Amniotic epithelial cell (primary cell): Measurements from ENCODE around the gene SVIL.
"Not testable (repeated sequence)": the region's sequence is repeated elsewhere in the genome, so short reads cannot be mapped to it uniquely, and the experiment has no call there.

Source experiments
- DNase-seq: peaks from one replicate; pipeline ENCODE4 v3.0.0-alpha.2; 2010; ENCODE audit warnings: low read depth

The SVIL gene

DNA sequence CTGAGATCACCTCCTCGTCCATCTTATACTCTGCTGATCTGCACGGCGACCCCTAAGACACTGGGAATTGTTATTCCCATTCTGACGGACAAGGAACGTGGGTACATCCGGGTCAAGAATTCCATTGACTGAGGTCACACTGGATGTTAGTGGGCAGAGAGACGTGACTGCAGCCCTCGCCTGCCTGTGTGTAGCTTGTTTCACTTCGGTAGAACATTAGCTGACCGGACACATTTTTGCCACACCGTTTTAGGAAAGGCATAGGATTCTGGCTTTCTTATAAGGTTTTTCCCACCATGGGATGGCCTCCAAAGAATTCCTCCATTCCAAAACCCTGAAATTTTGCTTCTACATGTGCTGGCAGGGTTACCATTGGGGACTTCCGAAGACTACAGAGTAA is 118.9 kb downstream of the SVIL start:
- not testable (repeated sequence) for DNase-seq

DNA sequence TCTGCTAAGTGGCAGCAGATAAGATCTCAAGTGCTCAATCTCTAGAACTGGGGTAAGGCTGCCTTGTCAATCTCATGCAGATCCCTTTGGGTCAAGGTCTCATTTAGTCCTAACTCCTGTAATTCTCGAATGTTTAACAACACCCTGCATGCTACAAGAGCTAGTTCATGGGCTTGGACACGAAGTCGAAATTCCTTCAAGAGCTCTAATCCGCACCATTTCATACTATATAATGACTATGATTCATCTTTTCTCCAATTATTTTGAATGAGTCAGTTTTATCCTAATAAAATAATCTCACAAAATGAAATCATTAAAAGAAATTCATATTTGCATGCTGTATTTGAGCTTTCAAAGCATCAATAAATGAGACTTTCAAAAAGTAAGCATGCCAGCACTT is 119.7 kb downstream of the SVIL start:
- not testable (repeated sequence) for DNase-seq

DNA sequence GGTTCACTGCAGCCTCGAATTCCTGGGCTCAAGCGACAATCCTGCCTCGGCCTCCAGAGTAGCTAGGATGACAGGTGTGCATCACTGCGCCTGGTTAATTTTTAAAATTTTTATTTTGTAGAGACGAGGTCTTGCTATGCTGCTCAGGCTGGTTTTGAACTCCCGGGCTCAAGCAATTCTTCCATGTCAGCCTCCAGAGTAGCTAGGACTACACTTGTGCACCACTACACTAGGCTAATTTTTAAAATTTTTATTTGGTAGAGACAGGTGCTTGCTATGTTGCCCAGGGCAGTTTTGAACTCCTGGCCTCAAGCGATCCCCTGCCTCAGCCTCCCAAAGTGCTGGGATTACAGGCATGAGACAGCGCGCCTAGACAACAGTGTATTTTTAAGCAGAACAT is 120.5 kb downstream of the SVIL start:
- no peak for DNase-seq

DNA sequence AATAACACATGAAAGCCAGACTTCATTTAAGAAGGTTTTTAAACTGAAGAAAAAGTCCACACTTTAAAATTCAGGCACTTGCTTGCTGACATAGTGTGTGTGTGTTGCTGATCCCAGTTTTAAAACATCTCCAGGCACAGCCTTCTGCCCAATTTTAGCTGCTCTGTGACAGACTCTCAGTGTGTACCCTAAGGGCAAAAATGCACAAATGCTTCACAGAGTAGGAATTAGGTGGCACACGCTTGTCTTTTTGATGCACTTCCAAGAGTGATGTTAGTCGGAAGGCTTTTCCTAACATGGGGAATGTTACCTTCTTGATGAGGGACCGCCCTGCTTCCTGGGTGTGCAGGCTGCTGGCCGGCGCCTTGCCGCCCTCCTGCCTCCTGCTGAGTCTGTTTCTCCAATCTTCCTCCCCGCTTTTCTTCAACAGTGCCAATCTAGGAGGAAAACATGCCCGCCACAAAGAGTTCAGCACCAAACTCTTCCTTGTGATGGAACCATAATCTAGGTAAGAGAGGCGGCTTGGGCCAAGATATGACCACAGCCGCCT is 122.3 kb downstream of the SVIL start:
- DNase-seq, result no peak

DNA sequence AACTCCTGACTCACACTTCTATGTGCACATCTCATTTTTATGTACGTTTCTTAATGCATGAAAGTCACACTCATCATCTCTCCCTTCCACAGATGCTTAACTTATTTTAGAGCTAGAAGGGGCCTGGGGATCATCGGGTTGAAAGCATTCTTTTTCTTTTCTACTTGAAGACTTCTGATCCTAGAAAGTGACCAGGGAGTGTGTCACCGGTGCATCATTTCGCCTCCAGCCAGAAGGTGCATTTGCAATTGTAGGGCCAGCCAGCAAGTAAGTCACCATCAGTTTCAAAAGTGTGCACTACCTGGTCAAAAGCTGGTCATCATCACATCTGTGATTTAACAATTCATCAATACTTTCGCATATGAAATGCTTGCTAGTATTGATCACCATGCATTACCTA is 123.0 kb downstream of the SVIL start:
- not testable (repeated sequence) for DNase-seq

GRCh38 chr10:29510483-29511157 is 124.2 kb downstream of the SVIL start:
- not testable (repeated sequence) for DNase-seq

DNA sequence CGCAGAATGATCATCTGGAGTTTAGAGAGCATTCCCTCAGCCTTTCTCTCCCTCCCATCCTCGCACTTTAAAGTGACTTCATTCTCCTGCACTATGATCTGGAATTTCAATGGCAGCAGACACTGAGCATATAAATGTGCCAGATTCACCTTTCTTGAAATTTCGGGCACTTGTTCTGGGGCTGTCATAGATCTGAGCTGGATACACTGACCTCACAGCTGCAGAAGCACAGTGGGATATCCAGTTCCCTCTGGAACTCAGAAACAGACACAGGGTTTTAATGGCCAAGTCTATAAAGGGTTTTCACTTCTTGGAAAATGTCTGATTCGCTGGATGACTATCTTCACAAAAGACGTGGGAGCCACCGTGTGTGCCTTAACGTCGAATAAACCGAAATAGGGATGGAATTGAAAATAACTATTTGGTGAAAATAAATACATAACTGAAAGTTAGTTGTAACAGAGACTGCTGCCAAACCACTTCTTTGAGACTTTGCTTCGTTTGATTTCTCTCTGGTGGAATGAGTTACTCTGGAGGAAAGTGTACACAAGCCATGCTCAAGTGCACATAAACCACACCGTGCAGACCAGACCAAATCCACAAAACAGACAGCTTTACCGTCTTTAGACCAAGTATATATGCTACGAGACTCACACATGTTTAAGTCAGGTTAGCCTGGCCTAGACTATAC is 126.1 kb downstream of the SVIL start:
- no peak for DNase-seq

GRCh38 chr10:29507750-29508149 is 127.0 kb downstream of the SVIL start:
- not testable (repeated sequence) for DNase-seq

DNA sequence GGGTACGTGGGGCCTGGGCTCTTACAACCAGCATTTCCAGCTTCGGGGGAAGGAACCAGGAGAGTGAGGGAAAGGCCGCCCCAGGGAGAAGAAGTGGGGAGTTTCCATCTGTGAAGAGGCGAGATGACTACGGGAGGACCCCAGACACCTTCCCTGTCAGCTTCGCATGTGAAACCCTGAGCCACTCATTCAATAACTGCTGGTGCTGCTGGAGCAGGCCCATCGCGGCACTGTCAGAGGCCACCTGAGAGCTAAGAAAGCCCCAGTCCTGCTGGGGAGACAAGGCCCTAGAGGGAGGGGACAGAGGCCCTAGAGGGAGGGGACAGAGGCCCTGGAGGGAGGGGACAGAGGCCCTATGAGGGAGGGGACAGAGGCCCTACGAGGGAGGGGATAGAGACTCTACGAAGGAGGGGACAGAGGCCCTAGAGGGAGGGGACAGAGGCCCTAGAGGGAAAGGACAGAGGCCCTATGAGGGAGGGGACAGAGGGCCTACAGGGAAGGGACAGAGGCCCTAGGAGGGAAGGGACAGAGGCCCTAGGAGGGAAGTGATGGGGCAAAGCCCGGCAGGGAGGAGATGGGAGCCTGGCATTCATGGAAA is 128.3 kb downstream of the SVIL start:
- not testable (repeated sequence) for DNase-seq

GRCh38 chr10:29502351-29502750 is 132.4 kb downstream of the SVIL start:
- DNase-seq, result no peak

DNA sequence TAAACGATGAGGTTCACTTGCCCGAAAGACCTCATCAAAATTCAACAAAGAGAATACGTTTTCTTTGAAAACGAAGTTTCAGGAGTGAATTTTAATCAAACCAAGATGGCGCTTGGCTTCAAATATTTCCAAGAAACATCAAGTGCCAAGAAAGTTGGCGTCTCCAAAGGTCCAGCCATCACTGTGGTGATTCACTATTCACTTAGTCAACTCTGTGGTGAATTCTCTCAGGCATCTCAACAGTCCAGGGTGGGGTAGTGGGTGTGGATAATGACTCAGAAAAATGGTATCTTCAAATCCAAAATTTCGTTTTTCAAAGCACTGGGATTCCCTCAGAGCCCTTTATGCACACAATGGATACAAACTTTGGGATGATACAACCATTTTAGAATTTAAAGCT is 133.1 kb downstream of the SVIL start:
- peak; percentile 54 for DNase-seq

- DNase-seq, result no peak
Measured at GRCh38 chr10:29499993-29500537, 134.7 kb downstream of the SVIL start.

GRCh38 chr10:29496341-29497162 is 138.2 kb downstream of the SVIL start:
- peak; percentile 53 for DNase-seq

- DNase-seq, result no peak
Measured at GRCh38 chr10:29495366-29495765, 139.4 kb downstream of the SVIL start.

DNA sequence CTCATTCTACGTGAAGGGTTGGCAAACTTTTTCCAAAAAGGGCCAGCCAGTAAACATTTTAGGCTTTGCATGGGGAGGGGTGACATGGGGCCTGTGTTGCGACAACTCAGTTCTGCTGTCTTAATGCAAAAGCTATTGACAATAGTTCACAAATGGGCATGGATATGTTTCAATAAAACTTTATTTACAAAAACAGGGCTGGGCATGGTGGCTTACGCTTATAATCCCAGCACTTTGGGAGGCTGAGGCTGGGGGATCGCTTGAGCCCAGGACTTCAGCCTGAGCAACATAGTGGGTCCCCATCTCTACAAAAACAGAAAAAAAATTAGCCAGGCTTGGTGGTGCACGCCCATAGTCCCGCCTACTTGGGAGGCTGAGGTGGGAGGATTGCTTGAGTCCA is 141.1 kb downstream of the SVIL start:
- DNase-seq, result no peak

- DNase-seq, result no peak
Measured at GRCh38 chr10:29492774-29493173, 142.0 kb downstream of the SVIL start.

GRCh38 chr10:29491918-29492317 is 142.9 kb downstream of the SVIL start:
- no peak for DNase-seq

GRCh38 chr10:29490781-29491280 is 143.9 kb downstream of the SVIL start:
- not testable (repeated sequence) for DNase-seq

- peak; percentile 33 for DNase-seq
Measured at GRCh38 chr10:29488471-29488870, 146.3 kb downstream of the SVIL start.

DNA sequence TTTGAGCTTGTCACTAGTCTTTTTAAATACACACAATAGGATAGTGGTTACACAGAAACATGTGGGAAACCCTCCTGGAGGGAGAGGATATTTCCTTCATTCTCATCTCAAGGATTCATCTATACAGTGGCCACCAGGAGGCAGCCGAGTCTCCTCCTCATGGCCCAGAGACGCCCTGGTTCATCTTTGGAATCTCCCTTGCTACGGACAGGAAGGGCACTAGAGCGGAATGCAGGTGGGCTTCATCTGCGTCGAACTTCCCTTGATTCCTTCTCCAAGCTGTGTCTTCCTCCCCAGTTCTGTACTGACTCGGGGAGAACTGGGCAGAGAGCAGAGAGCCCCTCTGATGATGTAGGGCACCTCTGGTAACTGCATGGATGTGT is 146.9 kb downstream of the SVIL start:
- DNase-seq, result not testable (repeated sequence)

DNA sequence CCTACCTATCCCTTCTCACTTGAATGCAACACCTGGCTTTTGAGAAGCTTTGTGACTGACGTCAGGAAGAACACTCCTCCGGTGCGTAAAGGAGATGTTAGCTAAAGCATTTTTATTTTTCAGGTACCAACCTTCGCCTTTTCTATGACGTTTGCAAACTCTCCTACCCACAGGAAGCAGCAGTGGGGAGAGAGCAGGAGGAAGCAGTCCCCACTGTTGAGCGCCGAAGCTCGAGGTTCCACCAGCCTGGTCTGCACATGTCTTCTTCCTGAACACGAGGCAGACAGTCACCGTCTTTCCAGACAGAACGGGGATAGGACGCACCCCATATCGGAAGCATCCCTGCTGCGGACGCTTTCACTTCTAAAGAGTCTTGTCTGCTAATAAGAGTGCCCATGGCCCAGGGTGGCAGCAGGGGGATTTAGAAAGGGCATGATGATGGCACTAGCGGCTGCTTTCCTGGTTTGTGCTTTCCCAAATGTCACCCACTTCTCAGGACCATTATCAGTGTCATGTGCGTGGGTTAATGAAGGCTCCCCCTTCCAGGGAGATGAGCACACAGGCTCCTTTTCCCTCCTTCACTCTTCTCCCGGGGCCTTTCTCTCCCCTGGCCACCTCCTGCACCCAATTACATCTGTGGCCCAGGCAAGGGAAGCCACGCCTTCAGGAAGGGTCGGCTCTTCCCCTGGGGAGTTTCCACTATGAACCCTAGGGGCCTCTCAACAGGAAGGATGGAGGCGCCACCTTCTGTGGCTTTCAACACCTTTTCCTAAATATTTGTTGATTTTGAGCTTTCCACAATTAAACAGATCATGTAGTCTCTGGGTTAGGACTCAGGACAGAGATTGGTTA is 147.5 kb downstream of the SVIL start:
- DNase-seq, result not testable (repeated sequence)
